Nephron (organoid): Measurements from ENCODE around the gene SLC43A1.

Source experiments
- H3K27ac Mint-ChIP-seq, 3 experiments: 2 replicates each; pipeline ENCODE4 v1.8.0; 2020; ENCODE audit warnings: mixed read lengths in 3 of 3, mild to moderate bottlenecking in 2 of 3, moderate library complexity in 1 of 3
- H3K27me3 Mint-ChIP-seq: 2 replicates; pipeline ENCODE4 v1.8.0; 2021; ENCODE audit warnings: low read depth, mild to moderate bottlenecking, moderate library complexity, mixed read lengths
- H3K36me3 Mint-ChIP-seq: 2 replicates; pipeline ENCODE4 v1.8.0; 2020; ENCODE audit warnings: low read depth, mixed read lengths
- H3K4me1 Mint-ChIP-seq: 2 replicates; pipeline ENCODE4 v1.8.0; 2020; ENCODE audit warnings: mixed read lengths
- H3K4me3 Mint-ChIP-seq, 3 experiments: 2 replicates each; pipeline ENCODE4 v1.8.0; 2020; ENCODE audit warnings: mild to moderate bottlenecking in 3 of 3, mixed read lengths in 3 of 3, moderate library complexity in 2 of 3
- H3K9me3 Mint-ChIP-seq: 2 replicates; pipeline ENCODE4 v1.8.0; 2020; ENCODE audit warnings: mixed read lengths
- CTCF ChIP-seq, 3 experiments: fragments of 200-600 bp; sonication (generic); IDR thresholded peaks; one replicate each; pipeline ENCODE4 v1.5.0; 2021; ENCODE audit warnings: antibody characterized with exemption in 3 of 3; ENCODE audit not compliant: unreplicated experiment in 3 of 3

The SLC43A1 gene

GRCh38 chr11:57546451-57546850, 30.9 kb upstream of the SLC43A1 start:
- Mint-ChIP-seq H3K27me3 (peaks cover 4% of the 10 kb centered on the region), H3K9me3 (no peaks in the 10 kb centered on the region), H3K36me3 (no peaks in the 10 kb centered on the region), H3K4me3 (no peak overlapping the region), H3K4me1 (peaks cover 3% of the 10 kb centered on the region), H3K27ac (no peak overlapping the region)
- TF ChIP-seq CTCF (IDR thresholded peaks at IDR 0.05; ENCODE audit: unreplicated experiment in 3 of 3) = no peak

DNA sequence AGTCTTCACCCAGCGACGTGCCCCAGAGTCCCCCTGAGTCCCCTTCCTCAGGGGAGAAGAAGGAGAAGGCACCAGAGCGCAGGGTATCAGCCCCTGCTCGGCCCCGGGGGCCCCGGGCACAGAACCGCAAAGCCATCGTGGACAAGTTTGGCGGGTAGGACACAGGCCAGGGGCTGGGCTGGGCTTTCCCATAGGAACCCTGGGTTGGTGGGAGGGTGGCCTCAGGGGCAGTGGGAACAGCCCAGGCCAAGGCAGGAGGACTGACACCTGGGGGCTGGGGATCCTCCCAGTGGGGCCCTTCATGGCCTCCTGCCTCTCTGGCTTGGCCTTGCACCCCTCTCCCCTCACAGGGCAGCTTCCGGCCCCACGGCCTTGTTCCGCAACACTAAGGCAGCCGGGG, 30.4 kb upstream of the SLC43A1 start:
- no peaks in the 10 kb centered on the region for H3K9me3 Mint-ChIP-seq
- H3K4me1 Mint-ChIP-seq = peaks cover 9% of the 10 kb centered on the region
- no peaks in the 10 kb centered on the region for H3K36me3 Mint-ChIP-seq
- peaks cover 4% of the 10 kb centered on the region for H3K27me3 Mint-ChIP-seq
- H3K4me3 Mint-ChIP-seq = no peak overlapping the region
- no peak for TF ChIP-seq CTCF (IDR thresholded peaks at IDR 0.05; ENCODE audit: unreplicated experiment in 3 of 3)
- H3K27ac Mint-ChIP-seq = no peak overlapping the region

GRCh38 chr11:57544566-57544965, 29.1 kb upstream of the SLC43A1 start:
- Mint-ChIP-seq H3K4me1 (peaks cover 15% of the 10 kb centered on the region), H3K4me3 (no peak overlapping the region), H3K36me3 (no peaks in the 10 kb centered on the region), H3K27ac (no peak overlapping the region), H3K9me3 (no peaks in the 10 kb centered on the region), H3K27me3 (peaks cover 4% of the 10 kb centered on the region)
- no peak for TF ChIP-seq CTCF (IDR thresholded peaks at IDR 0.05; ENCODE audit: unreplicated experiment in 3 of 3)

DNA sequence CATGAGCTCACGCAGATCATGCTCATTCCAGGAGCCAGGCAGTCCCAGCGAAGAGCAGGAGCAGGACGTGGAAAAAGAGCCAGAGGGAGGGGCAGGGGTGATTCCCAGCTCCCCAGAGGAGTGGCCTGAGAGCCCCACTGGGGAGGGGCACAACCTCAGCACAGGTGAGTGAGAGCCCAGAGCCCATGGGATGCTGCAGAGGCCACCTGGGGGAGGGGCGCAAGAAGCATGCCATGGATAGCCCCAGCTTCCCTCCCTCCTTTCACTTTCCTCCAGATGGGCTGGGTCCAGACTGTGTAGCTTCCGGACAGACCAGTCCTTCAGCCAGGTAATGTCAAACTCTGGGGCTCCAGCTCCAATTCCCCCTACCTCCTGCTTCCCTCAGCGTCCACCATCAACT, 28.1 kb upstream of the SLC43A1 start:
- no peaks in the 10 kb centered on the region for H3K36me3 Mint-ChIP-seq
- H3K4me1 Mint-ChIP-seq = peaks cover 16% of the 10 kb centered on the region
- peaks cover 4% of the 10 kb centered on the region for H3K27me3 Mint-ChIP-seq

GRCh38 chr11:57542582-57542981, 27.1 kb upstream of the SLC43A1 start:
- H3K4me3 Mint-ChIP-seq = no peak overlapping the region
- peaks cover 4% of the 10 kb centered on the region for H3K27me3 Mint-ChIP-seq
- no peak for TF ChIP-seq CTCF (IDR thresholded peaks at IDR 0.05; ENCODE audit: unreplicated experiment in 3 of 3)
- peaks cover 24% of the 10 kb centered on the region for H3K4me1 Mint-ChIP-seq
- H3K27ac Mint-ChIP-seq = no peak overlapping the region
- no peaks in the 10 kb centered on the region for H3K9me3 Mint-ChIP-seq
- no peaks in the 10 kb centered on the region for H3K36me3 Mint-ChIP-seq

More for the DNA sequence above, 28.1 kb upstream of the SLC43A1 start:
- Mint-ChIP-seq H3K9me3 (no peaks in the 10 kb centered on the region), H3K4me3 (no peak overlapping the region), H3K27ac (no peak overlapping the region)
- TF ChIP-seq CTCF (IDR thresholded peaks at IDR 0.05; ENCODE audit: unreplicated experiment in 3 of 3) = no peak

GRCh38 chr11:57541169-57541568, 25.7 kb upstream of the SLC43A1 start:
- Mint-ChIP-seq H3K9me3 (no peaks in the 10 kb centered on the region), H3K27me3 (peaks cover 6% of the 10 kb centered on the region), H3K4me3 (no peak overlapping the region), H3K27ac (peak overlapping the region in 1 of 3 experiments; percentile 4), H3K4me1 (peaks cover 33% of the 10 kb centered on the region), H3K36me3 (no peaks in the 10 kb centered on the region)
- TF ChIP-seq CTCF (IDR thresholded peaks at IDR 0.05; ENCODE audit: unreplicated experiment in 3 of 3) = no peak
